NCI-H510A treated with DMSO at 0.1 percent for 48 hours (cell line): ENCODE measurements around the gene IGFL2.
"Not testable (repeated sequence)": the region's sequence is repeated elsewhere in the genome, so short reads cannot be mapped to it uniquely, and the experiment has no call there.

Experiments
- DNase-seq: peaks from one replicate; lab custom pipeline; 2025; lab: John Stamatoyannopoulos, UW

Gene IGFL2

DNA sequence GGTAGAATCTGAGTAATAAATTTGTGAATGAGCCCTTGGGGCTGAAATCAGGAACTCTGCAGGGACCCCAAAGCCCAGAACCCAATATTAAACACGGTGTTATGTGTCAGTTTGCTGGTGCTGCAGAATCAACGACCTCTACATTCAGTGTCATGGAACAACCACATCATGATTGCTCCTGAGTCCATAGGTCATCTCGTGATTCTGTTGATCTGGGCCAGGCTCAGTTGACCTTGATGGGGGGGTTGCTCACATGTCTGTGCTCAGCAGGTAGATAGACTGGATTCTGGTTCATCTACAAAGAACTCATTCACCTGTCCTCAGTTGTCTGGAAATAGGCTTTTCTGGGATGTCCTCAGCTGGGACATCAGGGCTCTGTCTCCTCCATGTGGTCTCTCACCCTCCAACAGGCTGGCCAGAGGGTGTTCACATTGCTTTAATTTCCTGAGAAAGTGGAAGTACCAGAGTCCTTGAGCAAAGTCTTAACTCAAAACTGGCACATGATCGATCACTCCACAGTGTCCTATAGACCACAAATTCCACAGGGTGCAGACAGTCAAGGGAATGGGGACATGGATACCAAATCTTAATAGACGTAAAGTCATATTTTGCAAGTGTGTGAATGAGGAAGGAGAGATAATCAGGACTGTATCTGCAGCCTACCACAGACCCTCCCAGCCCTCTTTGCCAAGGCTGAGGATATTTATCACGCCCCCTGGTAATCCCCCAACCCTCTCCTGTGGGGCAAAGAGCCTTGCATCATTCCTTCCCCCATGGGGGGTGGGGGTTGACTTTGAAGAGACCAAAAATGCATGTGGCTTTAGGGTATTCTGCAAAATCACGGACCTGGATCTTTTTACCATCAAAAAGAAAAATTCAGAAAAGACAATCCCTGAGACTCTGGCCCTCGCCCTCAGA lies 42.2 kb downstream of the IGFL2 start:
- no peak for DNase-seq

DNA sequence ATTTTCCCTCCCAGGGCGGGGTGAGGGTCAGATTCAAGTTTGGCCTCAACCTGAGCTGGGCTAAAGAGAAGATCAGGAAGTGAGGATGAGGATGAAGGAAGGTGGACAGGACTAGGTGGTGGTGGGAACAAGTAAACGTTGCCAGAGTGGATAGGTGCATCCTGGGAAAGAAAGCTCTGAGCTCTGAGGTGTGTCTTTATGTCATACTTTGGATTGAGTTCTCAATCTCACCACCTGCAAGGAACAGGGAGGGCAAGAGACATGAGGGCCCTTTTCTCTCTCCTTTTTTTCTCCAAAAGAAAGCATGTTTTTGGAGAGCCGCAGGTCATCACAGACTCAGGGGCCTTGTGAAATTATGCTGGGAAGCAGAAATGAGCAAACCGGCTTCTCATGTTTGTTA lies 43.3 kb downstream of the IGFL2 start:
- no peak for DNase-seq

GRCh38 chr19:46191972-46192371 lies 43.9 kb downstream of the IGFL2 start:
- no peak for DNase-seq

- DNase-seq = not testable (repeated sequence)
These were observed 44.6 kb downstream of the IGFL2 start for GRCh38 chr19:46192626-46192991.

DNA sequence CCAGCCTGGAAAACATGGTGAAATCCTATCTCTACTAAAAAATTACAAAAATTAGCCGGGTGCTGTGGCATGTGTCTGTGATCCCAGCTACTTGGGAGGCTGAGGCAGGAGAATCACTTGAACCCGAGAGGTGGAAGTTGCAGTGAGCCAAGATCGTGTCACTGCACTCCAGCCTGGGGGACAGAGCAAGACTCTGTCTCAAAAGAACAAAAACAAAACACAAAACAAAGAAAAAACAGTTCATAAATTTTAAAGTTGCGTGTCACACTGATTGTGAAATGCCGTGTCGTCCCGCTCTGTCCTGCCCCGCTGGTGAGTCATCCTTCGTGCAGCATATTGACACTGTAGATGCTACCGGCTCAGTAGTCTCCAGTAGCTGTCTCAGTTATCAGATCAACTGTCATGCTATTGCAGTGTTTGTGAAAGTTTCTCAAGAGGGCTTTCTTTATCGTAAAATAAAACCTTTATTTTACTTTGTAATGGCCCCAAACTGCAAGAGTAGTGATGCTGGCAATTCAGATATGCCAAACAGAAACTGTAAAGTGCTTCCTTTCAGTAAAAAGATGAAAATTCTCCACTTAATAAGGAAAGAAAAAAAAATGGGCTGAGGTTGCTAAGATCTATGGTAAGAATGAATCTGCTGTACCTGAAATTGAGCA lies 45.1 kb downstream of the IGFL2 start:
- peak; percentile 20 for DNase-seq

- DNase-seq = no peak
These were observed 45.6 kb downstream of the IGFL2 start for GRCh38 chr19:46193678-46194077.

GRCh38 chr19:46195104-46195503 lies 47.1 kb downstream of the IGFL2 start:
- DNase-seq = no peak

- not testable (repeated sequence) for DNase-seq
These were observed 47.9 kb downstream of the IGFL2 start for GRCh38 chr19:46195919-46196318.

- DNase-seq = no peak
These were observed 48.5 kb downstream of the IGFL2 start for GRCh38 chr19:46196410-46197124.

DNA sequence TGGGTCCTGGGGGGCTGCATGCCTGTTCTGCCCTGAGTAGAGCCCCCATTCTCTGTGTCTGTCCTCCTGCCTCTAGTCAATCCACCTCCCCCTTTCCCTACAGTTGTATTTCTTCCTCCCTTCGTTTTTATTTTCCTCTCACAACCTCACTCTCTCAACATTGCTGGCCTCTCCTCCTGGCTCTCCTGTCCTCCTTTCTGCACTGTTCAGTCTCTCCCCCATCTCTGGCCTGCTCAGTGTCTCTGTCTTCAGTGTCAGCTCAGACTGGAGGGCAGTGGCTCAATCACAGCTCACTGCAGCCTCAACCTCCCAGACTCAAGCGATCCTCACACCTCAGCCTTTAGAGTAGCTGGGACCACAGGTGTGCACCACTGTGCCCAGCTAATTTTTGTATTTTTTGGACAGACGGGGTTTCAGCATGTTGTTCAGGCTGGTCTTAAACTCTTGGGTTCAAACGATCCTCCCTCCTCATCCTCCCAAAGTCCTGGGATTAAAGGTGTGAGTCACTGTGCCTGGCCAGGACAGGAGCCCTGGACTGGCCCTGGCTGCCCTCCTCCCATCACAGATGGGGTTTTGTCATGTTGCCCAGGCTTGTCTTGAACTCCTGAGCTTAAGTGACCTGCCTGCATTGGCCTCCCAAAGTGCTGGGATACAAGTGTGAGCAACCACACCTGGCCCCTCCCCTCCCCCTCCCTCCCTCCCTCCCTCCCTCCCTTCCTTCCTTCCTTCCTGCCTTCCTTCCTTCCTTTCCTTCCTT lies 49.5 kb downstream of the IGFL2 start:
- DNase-seq = no peak

DNA sequence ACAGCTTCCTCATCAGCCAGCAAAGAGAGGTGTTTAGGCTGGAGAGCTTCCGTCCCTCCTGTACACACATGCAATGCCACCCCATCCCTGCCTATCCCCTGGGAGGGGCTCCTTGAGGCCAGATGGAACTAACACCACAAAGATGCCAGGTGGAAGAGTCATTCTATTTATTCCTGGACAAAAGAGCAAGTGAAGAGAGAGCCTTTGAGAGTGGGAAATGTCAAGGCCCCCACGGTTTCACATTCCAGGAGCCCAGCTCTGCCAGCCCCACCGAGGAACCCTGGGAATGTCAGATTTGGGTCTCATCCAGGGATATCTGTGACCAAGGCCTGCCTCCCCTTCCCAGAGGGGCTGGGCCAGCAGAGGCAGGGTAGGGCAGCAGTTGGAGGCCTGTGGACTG lies 50.7 kb downstream of the IGFL2 start:
- no peak for DNase-seq

DNA sequence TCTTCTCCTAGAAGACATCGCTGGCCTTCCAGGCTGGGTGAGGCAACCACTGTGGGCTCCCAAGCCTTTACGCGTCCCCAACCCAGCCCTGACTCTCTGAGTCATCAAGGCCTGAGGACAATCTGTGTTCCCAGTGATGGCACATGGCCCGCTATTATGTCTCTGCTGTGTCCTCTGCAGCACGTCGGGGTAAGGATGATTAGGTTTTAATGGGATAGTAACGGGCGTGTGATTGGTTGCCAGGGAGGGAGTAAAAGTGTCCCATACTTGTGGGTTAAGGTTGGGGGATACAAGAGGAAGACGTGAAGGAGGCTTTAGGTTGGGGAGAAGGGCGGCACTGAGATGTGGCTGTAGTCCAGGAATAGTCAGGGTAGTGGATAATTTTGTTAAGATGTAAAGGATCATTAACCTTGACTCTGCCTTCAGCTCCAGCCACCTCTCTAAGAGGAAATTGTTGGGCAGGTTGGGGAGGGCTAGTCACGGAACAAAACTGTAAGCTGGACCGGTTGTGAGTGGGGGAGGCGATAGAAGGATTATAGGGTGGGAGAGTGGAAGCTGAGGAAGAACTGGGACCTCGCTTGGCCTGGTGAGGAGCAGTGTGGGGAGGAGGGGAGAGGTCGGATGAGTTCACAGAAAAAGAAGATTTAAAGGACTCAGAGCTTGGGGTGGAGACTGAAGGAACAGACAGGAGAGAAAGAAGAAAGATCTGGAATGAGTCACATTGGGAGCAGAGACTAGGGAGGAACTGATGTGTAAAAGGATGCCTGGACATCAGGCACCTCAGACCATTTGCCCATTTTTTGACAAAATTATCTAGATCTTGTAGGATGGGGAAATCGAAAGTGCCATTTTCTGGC lies 53.6 kb downstream of the IGFL2 start:
- no peak for DNase-seq

- DNase-seq = no peak
These were observed 54.4 kb downstream of the IGFL2 start for GRCh38 chr19:46202426-46202825.

DNA sequence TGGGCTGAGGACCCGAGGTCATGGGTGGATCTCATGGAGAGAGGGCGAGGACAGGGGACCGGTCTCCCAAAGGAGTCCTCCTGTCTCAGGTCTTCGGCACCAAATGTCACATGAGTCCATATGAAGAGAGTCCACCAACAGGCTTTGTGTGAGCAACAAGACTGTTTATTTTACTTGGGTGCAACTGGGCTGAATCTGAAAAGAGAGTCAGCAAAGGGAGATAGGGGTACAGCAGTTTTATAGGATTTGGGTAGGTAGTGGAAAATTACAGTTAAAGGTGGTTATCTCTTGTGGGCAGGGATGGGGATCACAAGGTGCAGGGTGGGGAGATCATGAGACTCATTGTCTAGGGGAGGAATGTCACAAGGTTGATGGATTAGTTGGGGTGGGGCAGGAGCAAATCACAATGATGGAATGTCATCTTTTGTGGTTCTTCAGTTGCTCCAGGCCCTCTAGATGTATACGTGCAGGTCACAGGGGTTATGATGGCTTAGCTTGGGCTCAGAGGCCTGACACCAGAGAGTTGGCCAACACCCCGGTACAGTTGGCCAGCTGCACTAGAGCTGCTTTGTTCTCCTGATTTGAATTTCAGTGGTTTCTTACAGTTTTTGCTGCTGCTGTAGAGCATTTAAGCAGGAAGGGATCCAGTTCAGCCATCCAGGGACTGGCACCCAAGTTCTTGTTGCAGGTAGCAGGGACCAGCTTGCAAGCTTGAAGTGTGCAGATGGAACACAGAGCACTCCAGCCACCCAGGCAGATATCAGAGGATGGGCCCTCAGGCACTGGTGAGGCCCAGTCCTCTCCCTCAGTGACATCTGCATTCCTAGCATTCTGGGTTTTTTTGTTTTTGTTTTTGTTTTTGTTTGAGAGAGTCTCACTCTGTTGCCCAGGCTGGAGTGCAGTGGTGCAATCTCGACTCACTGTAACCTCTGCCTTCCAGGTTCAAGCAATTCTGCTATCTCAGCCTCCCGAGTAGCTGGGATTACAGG lies 55.1 kb downstream of the IGFL2 start:
- no peak for DNase-seq

DNA sequence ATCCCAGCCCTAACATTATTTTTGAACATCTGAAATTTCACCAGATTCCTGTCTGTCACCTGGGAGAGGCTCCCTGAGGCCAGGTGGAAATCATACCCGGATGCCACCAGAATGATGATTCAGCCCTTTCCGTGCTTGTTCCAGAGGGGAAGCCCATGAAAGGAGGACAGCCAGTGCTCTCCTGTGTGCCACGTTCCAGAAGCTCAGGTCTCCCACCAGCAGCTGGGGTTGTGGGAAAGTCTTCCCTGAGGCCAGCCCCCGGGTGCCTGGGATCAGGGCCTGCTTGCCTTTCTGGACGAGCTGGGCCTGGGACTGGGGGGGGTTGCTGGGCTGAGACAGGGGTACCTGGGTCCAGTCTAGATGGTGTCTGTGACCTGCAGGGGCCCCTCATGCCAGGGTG lies 56.0 kb downstream of the IGFL2 start:
- DNase-seq = no peak

GRCh38 chr19:46205183-46205984 lies 57.3 kb downstream of the IGFL2 start:
- DNase-seq = peak; percentile 23

- DNase-seq = no peak
These were observed 58.1 kb downstream of the IGFL2 start for GRCh38 chr19:46206176-46206575.

- no peak for DNase-seq
These were observed 58.6 kb downstream of the IGFL2 start for GRCh38 chr19:46206682-46207081.

- DNase-seq = not testable (repeated sequence)
These were observed 59.8 kb downstream of the IGFL2 start for GRCh38 chr19:46207858-46208257.
